K562 (cell line): ENCODE results near the gene GGNBP2. TPM values are rescaled to one million over a fixed set of nuclear protein-coding genes. Genes with fewer than 3 reads are reported as not detected.
A peak's percentile ranks its signal among the peaks of the same experiment; 100 is the strongest.

ENCODE experiments used
- DMBX1 ChIP-seq: fragments of 250-450 bp; sonication (Bioruptor Pico); IDR thresholded peaks from 2 replicates; pipeline ENCODE4 v1.8.0; 2022; ENCODE audit warnings: inconsistent platforms, mild to moderate bottlenecking, moderate library complexity, borderline replicate concordance
- ETV5 ChIP-seq: sonication (generic); formaldehyde crosslinking; IDR thresholded peaks from 2 replicates; pipeline ENCODE4 v1.4.0; 2020; ENCODE audit warnings: low read depth, mild to moderate bottlenecking, missing genetic modification reagents
- HLTF ChIP-seq: fragments of 450-650 bp; IDR thresholded peaks from 2 replicates; pipeline ENCODE4 v1.6.1; 2016
- HMGN3 ChIP-seq: IDR thresholded peaks from 2 replicates; pipeline ENCODE4 v1.6.1; 2011; ENCODE audit warnings: borderline replicate concordance, low read depth, mild to moderate bottlenecking, mixed read lengths, low read length; ENCODE audit not compliant: insufficient read length; ENCODE audit errors: extremely low read depth
- KLF10 ChIP-seq: fragments of 250-450 bp; sonication (Bioruptor Pico); IDR thresholded peaks from 2 replicates; pipeline ENCODE4 v1.6.1; 2021; ENCODE audit warnings: matching md5 sums
- MTA1 ChIP-seq: fragments of 450-650 bp; IDR thresholded peaks from 2 replicates; pipeline ENCODE4 v1.6.1; 2017; ENCODE audit warnings: borderline replicate concordance
- PHTF2 ChIP-seq: fragments of 250-450 bp; sonication (Bioruptor Pico); IDR thresholded peaks from 2 replicates; pipeline ENCODE4 v1.5.0; 2021; ENCODE audit warnings: mild to moderate bottlenecking
- POLR2G ChIP-seq: fragments of 200-400 bp; formaldehyde crosslinking; IDR thresholded peaks from 2 replicates; pipeline ENCODE4 v1.6.1; 2017; ENCODE audit warnings: low read depth, mild to moderate bottlenecking, antibody characterized with exemption, low read length, moderate library complexity
- SFPQ ChIP-seq: fragments of 200-400 bp; formaldehyde crosslinking; IDR thresholded peaks from 2 replicates; pipeline ENCODE4 v1.6.1; 2017; ENCODE audit warnings: mild to moderate bottlenecking, low read depth, low read length, moderate library complexity
- SMARCE1 ChIP-seq: fragments of 450-650 bp; IDR thresholded peaks from 2 replicates; pipeline ENCODE4 v1.7.1; 2016; ENCODE audit warnings: mild to moderate bottlenecking
- ZBTB2 ChIP-seq: fragments of 450-650 bp; IDR thresholded peaks from 2 replicates; pipeline ENCODE4 v1.6.1; 2016; ENCODE audit warnings: antibody characterized with exemption
- ZBTB7A ChIP-seq: IDR thresholded peaks from 2 replicates; pipeline ENCODE4 v1.6.1; 2011; ENCODE audit warnings: low read depth, mild to moderate bottlenecking, low read length, moderate library complexity, borderline replicate concordance; ENCODE audit not compliant: control insufficient read depth
- ZNF212 ChIP-seq: fragments of 450-650 bp; formaldehyde crosslinking; IDR thresholded peaks from 2 replicates; pipeline ENCODE4 v1.4.0; 2020; ENCODE audit warnings: mild to moderate bottlenecking
- ZNF696 ChIP-seq: fragments of 250-450 bp; sonication (Bioruptor Pico); conservative IDR thresholded peaks from 2 replicates; pipeline ENCODE4 v1.4.0; 2020; ENCODE audit warnings: mild to moderate bottlenecking, moderate library complexity
- ZNF778 ChIP-seq: fragments of 450-650 bp; formaldehyde crosslinking; IDR thresholded peaks from 2 replicates; pipeline ENCODE4 v1.4.0; 2020; ENCODE audit warnings: mild to moderate bottlenecking, moderate library complexity
- polyA plus RNA-seq, 8 experiments: library from polyadenylated mRNA; depleted of rRNA in 4 of 8; stranded (reverse) in 5 of 8; unstranded in 3 of 8; fragments of >200 nt; fragmentation: Nextera tagmentation in 2 of 8; fragmentation: Illumina TruSeq in 1 of 8; extraction: Ambion mirVana in 2 of 8; extraction: Trizol in 1 of 8; gene quantifications; 2 replicates each; pipeline versions ENCODE4 v1.2.1 to v1.2.3, GENCODE V29; 2011 to 2014; ENCODE audit warnings: inconsistent platforms in 1 of 8, missing spikeins in 1 of 8
- total RNA-seq, 7 experiments: library from RNA; depleted of rRNA in 6 of 7; stranded (reverse); fragments of >200 nt in 6 of 7; fragmentation: Illumina TruSeq in 2 of 7; extraction: Trizol in 2 of 7; gene quantifications; 2 replicates each; pipeline versions ENCODE4 v1.2.1 to v1.2.3, GENCODE V29; 2011 to 2021; ENCODE audit warnings: low replicate concordance in 1 of 7
- TF ChIP-seq, protein P1 (sequence below): fragments of 450-650 bp; IDR thresholded peaks from 2 replicates; pipeline ENCODE4 v1.6.1; 2016

GGNBP2 gene
- total and polyA plus RNA-seq, 9 of the 15 experiments (the other 6 are each of a cell fraction or from before 2014, with no cell fraction given) = 35.7 to 96.6 (median 64.1) TPM

DNA sequence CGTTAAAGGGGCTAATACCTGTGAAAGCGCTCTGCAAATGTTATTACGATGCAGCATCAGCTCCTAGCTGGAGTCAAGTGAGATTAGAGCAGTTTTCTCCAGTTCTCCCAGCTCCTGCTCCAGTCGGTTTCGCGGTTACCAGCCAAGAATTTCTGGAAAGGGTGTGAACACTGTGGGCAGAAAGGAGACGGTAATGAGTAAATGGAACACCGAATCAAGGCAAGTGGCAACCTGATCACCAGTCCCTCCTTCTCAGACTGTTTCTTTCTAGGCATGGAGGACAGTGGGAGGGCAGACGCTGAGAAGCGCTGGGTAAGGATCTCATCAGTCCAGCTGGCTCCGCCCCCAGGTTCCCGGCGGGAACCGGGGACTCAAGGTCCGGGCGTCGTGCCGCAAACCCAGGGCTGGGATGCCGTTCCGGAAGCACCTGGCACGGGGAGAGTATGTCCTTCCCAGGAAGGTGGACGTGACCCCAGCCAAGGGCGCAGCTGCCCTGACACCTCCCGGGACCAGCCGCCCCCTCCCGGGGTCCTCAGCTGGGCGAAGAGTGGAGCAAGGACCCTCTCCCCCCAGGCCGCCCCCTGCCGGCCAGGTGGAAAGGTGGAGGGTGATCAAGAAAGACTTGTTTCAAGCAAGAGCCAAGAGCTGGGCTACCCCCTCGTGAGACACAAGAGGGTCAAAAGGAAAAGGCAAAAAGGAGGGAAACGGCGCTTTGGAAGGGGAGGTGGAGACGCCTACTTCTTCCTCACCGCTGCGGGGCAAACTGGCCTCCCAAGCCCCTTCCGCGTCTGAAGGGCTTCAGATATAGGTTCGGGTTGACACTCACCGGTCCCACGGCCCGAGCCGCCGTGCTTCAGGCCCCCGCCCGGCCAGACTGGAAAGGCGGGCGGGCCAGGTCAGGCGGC, 10.5 kb upstream of the GGNBP2 start (continued):
- TF ChIP-seq ZNF696 (CRISPR knock-in tag) = no peak
- TF ChIP-seq SMARCE1 = no peak; the same call in 1 of the 2 replicates
- TF ChIP-seq POLR2G = peak; percentile 82; the same call in 1 of the 2 replicates
- no peak for TF ChIP-seq ZNF778 (CRISPR knock-in tag)
- peak; percentile 51 for TF ChIP-seq DMBX1
- TF ChIP-seq MTA1 = 0 out of 2 replicates have a peak, but pooled peaks have one; percentile 60
- TF ChIP-seq, protein P1, sequence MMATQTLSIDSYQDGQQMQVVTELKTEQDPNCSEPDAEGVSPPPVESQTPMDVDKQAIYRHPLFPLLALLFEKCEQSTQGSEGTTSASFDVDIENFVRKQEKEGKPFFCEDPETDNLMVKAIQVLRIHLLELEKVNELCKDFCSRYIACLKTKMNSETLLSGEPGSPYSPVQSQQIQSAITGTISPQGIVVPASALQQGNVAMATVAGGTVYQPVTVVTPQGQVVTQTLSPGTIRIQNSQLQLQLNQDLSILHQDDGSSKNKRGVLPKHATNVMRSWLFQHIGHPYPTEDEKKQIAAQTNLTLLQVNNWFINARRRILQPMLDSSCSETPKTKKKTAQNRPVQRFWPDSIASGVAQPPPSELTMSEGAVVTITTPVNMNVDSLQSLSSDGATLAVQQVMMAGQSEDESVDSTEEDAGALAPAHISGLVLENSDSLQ = no peak
- TF ChIP-seq PHTF2 (CRISPR knock-in tag) = no peak
- peak; percentile 92 for TF ChIP-seq ZBTB7A
- TF ChIP-seq HMGN3 = peak; percentile 39
- TF ChIP-seq ZNF212 = no peak; the same call in 1 of the 2 replicates
- TF ChIP-seq ETV5 (CRISPR knock-in tag) = no peak
- no peak for TF ChIP-seq SFPQ
- TF ChIP-seq KLF10 = no peak
- peak; percentile 57 for TF ChIP-seq ZBTB2
- peak; percentile 49; the same call in 1 of the 2 replicates for TF ChIP-seq HLTF
